ENCODE measurements around the gene ABCB1.
"Not testable (repeated sequence)": the region's sequence is repeated elsewhere in the genome, so short reads cannot be mapped to it uniquely, and the experiment has no call there.

DNA sequence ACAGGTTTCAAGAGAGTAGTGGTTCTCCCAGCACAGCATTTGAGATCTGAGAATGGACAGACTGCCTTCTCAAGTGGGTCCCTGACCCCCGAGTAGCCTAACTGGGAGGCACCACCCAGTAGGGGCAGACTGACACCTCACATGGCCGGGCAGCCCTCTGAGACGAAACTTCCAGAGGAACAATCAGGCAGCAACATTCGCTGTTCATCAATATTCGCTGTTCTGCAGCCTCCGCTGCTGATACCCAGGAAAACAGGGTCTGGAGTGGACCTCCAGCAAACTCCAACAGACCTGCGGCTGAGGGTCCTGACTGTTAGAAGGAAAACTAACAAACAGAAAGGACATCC, 135.2 kb downstream of the ABCB1 start:
- TF ChIP-seq, protein P1, sequence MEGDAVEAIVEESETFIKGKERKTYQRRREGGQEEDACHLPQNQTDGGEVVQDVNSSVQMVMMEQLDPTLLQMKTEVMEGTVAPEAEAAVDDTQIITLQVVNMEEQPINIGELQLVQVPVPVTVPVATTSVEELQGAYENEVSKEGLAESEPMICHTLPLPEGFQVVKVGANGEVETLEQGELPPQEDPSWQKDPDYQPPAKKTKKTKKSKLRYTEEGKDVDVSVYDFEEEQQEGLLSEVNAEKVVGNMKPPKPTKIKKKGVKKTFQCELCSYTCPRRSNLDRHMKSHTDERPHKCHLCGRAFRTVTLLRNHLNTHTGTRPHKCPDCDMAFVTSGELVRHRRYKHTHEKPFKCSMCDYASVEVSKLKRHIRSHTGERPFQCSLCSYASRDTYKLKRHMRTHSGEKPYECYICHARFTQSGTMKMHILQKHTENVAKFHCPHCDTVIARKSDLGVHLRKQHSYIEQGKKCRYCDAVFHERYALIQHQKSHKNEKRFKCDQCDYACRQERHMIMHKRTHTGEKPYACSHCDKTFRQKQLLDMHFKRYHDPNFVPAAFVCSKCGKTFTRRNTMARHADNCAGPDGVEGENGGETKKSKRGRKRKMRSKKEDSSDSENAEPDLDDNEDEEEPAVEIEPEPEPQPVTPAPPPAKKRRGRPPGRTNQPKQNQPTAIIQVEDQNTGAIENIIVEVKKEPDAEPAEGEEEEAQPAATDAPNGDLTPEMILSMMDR (IDR thresholded peaks at IDR 0.05) = not testable (repeated sequence)
- not testable (repeated sequence) for TF ChIP-seq ZFX (IDR thresholded peaks at IDR 0.05; ENCODE audit: borderline replicate concordance)

Measured in 22Rv1 (cell line).